Activated CD8-positive, alpha-beta T cell treated with anti-CD3 and anti-CD28 coated beads for 36 hours (primary cell): ENCODE data around the gene LAMA1. TPM values are rescaled to one million over a fixed set of nuclear protein-coding genes. Genes with fewer than 3 reads are reported as not detected.

Experiments used
- ATAC-seq: fragments of 200-7000 bp; cut with Tn5 transposase; one replicate; pipeline ENCODE4 v1.10.0; 2021; ENCODE audit warnings: mild to moderate bottlenecking, moderate library complexity
- CTCF ChIA-PET: fragments of 350-600 bp; sonication (Branson Sonifier 250); formaldehyde crosslinking; loops from one replicate; lab custom pipeline; 2021; ENCODE audit warnings: antibody characterized with exemption; lab: Charles Lee
- POLR2A ChIA-PET: fragments of 350-600 bp; sonication (Branson Sonifier 250); formaldehyde crosslinking; loops from one replicate; lab custom pipeline; 2021; ENCODE audit warnings: antibody characterized with exemption; lab: Charles Lee
- DNase-seq: peaks from one replicate; pipeline ENCODE4 v3.0.0-alpha.2; 2020
- H3K27ac Mint-ChIP-seq: one replicate; pipeline ENCODE4 v1.8.0; 2021; ENCODE audit warnings: mild to moderate bottlenecking, mixed read lengths
- H3K27me3 Mint-ChIP-seq: one replicate; pipeline ENCODE4 v1.8.0; 2021; ENCODE audit warnings: mixed read lengths
- H3K36me3 Mint-ChIP-seq: one replicate; pipeline ENCODE4 v1.8.0; 2021; ENCODE audit warnings: low read depth, mixed read lengths
- H3K4me1 Mint-ChIP-seq: one replicate; pipeline ENCODE4 v1.8.0; 2021; ENCODE audit warnings: low read depth, mixed read lengths
- H3K4me3 Mint-ChIP-seq: one replicate; pipeline ENCODE4 v1.8.0; 2021; ENCODE audit warnings: mild to moderate bottlenecking, moderate library complexity, mixed read lengths
- H3K9me3 Mint-ChIP-seq: one replicate; pipeline ENCODE4 v1.8.0; 2021; ENCODE audit warnings: mixed read lengths
- intact Hi-C: fragments of 100-400 bp; cut with micrococcal nuclease; formaldehyde crosslinking; loops from one replicate; pipeline ENCODE4 v1.10.0; 2022
- total RNA-seq, 2 experiments: library from RNA; stranded (reverse); gene quantifications; one replicate each; pipeline ENCODE4 v1.2.3, GENCODE V29; 2021
- TF ChIP-seq, protein P1 (sequence below): fragments of 200-600 bp; IDR thresholded peaks from one replicate; pipeline ENCODE4 v1.8.0; 2022; ENCODE audit warnings: antibody characterized with exemption, mild to moderate bottlenecking

LAMA1 gene
- total RNA-seq, 2 experiments from 2014 or later = not detected

DNA sequence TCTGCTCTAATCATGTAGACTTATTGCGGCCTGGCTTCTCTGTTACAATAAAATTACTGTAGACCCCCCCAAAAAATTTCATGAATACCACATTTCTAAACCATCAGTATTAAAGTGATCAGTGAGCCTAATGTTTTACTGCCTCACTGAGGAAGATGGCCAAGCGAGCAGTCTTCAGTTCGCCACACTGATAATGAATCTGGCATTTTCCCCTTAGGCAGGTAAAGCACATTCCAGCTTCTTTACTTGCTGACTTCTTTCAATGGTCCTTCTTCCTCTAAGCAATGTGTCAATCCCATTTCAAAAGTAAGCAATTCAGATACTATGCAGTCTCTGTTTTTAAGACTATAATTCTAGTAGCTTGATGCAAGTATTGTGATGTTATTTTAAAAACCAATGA lies 137.6 kb downstream of the LAMA1 start:
- ChIA-PET CTCF (no interaction called here), POLR2A (no interaction called here)
- intact Hi-C loops = loop anchor here (10.0 kb wide), 1 partner anchor 45 kb away; no protein-coding TSS in a partner anchor
- Mint-ChIP-seq H3K9me3 (no peaks in the 10 kb centered on the region), H3K27ac (no peak overlapping the region), H3K36me3 (no peaks in the 10 kb centered on the region), H3K4me3 (no peak overlapping the region), H3K27me3 (no peaks in the 10 kb centered on the region), H3K4me1 (no peaks in the 10 kb centered on the region)
- DNase-seq (no peak), ATAC-seq (no peak)
- TF ChIP-seq, protein P1, sequence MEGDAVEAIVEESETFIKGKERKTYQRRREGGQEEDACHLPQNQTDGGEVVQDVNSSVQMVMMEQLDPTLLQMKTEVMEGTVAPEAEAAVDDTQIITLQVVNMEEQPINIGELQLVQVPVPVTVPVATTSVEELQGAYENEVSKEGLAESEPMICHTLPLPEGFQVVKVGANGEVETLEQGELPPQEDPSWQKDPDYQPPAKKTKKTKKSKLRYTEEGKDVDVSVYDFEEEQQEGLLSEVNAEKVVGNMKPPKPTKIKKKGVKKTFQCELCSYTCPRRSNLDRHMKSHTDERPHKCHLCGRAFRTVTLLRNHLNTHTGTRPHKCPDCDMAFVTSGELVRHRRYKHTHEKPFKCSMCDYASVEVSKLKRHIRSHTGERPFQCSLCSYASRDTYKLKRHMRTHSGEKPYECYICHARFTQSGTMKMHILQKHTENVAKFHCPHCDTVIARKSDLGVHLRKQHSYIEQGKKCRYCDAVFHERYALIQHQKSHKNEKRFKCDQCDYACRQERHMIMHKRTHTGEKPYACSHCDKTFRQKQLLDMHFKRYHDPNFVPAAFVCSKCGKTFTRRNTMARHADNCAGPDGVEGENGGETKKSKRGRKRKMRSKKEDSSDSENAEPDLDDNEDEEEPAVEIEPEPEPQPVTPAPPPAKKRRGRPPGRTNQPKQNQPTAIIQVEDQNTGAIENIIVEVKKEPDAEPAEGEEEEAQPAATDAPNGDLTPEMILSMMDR = no peak

DNA sequence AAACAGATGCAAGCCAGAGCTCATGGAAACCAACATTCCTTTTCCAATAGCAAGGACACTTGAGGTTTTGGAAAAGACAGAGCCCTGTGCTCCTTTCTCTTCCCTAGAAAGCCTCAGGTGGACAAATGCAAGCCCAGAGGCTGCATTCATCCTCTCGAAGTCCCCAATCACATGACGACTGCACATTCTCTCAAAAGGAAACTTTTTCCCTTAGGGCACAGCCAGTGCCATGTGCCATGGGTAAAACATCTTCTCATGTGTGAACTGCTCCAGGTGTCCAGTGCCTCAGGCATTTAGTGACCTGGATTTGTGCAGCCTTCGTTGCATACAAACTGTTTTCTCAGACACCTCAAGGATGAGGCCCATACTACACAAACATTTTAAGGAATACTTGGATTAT lies 140.7 kb downstream of the LAMA1 start:
- TF ChIP-seq, protein P1 = no peak

DNA sequence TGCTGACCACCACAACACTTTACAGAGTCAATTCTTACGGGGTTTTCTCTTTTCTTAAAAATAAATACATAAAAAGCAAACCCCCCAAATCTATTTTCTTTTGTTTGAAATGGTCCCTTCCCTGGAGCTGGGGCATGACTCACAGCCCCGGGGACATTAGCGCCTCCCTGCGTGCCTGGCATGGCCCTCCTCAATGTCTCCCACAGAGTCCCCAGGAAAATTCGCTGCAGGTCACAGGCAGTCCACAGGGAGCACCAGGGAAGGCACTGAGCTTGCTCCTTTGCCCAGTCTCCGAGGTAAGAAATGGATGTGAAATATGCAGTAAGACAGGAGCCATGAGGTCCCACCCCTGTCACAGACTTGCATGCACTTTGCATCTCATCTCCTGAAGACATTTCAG lies 142.5 kb downstream of the LAMA1 start:
- intact Hi-C loops = loop anchor here (10.0 kb wide), 1 partner anchor 50 kb away; no protein-coding TSS in a partner anchor
- no peaks in the 10 kb centered on the region for H3K9me3 Mint-ChIP-seq
- no peaks in the 10 kb centered on the region for H3K27me3 Mint-ChIP-seq
- ChIA-PET CTCF (no interaction called here), POLR2A (no interaction called here)
- H3K36me3 Mint-ChIP-seq = no peaks in the 10 kb centered on the region
- H3K27ac Mint-ChIP-seq = no peak overlapping the region
- no peak overlapping the region for H3K4me3 Mint-ChIP-seq
- TF ChIP-seq, protein P1 = no peak
- H3K4me1 Mint-ChIP-seq = no peaks in the 10 kb centered on the region
- ATAC-seq (no peak), DNase-seq (no peak)

More for the DNA sequence above, 140.7 kb downstream of the LAMA1 start:
- H3K4me3 Mint-ChIP-seq = no peak overlapping the region
- intact Hi-C loops = loop anchor here (10.0 kb wide), 1 partner anchor 48 kb away; no protein-coding TSS in a partner anchor
- no peaks in the 10 kb centered on the region for H3K27me3 Mint-ChIP-seq
- POLR2A ChIA-PET = no interaction called here
- CTCF ChIA-PET = interaction anchor here (1.9 kb wide), 1 partner anchor 10 kb away, joined by 8 read pairs; no protein-coding TSS in a partner anchor
- H3K27ac Mint-ChIP-seq = no peak overlapping the region
- no peaks in the 10 kb centered on the region for H3K4me1 Mint-ChIP-seq
- no peaks in the 10 kb centered on the region for H3K9me3 Mint-ChIP-seq
- ATAC-seq (no peak), DNase-seq (no peak)
- H3K36me3 Mint-ChIP-seq = no peaks in the 10 kb centered on the region

DNA sequence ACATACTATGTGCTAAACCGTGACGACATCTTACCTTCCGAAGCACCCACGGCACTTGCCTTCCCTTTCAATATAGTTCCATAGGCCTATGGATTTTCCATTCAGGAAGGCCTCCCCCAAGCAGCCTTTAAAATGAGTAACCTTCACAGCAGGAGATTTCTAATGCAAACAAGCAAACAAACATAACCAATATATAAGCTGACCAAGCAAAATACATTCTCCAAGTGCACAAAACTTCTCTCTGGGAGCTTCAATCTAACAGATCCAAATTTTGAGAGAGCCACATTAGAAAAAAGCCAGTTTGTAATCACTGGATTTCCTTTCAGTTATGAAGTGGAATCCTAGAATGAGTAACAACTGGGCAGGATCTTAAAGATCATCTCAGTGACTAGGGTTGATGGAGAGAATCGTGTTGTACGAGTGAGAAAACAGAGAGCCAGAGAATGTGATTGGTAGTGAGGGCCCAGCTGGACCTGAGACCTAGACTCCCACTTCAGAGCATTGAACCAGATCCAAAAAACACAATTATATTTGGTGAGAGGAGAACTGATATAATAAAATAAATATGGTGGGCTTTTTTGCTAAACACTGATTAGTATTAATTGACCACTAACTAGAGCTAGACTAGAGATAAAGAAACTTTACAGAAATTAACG lies 145.6 kb downstream of the LAMA1 start:
- no peaks in the 10 kb centered on the region for H3K27me3 Mint-ChIP-seq
- ATAC-seq (no peak), DNase-seq (no peak)
- no peak overlapping the region for H3K27ac Mint-ChIP-seq
- H3K4me1 Mint-ChIP-seq = no peaks in the 10 kb centered on the region
- H3K9me3 Mint-ChIP-seq = no peaks in the 10 kb centered on the region
- no peak overlapping the region for H3K4me3 Mint-ChIP-seq
- CTCF ChIA-PET = no interaction called here
- intact Hi-C loops = loop anchor here (10.0 kb wide), 1 partner anchor 53 kb away; no protein-coding TSS in a partner anchor
- no peaks in the 10 kb centered on the region for H3K36me3 Mint-ChIP-seq
- POLR2A ChIA-PET = interaction anchor here (1.0 kb wide), 1 partner anchor 15 kb away, joined by 3 read pairs; no protein-coding TSS in a partner anchor
- TF ChIP-seq, protein P1 = no peak

DNA sequence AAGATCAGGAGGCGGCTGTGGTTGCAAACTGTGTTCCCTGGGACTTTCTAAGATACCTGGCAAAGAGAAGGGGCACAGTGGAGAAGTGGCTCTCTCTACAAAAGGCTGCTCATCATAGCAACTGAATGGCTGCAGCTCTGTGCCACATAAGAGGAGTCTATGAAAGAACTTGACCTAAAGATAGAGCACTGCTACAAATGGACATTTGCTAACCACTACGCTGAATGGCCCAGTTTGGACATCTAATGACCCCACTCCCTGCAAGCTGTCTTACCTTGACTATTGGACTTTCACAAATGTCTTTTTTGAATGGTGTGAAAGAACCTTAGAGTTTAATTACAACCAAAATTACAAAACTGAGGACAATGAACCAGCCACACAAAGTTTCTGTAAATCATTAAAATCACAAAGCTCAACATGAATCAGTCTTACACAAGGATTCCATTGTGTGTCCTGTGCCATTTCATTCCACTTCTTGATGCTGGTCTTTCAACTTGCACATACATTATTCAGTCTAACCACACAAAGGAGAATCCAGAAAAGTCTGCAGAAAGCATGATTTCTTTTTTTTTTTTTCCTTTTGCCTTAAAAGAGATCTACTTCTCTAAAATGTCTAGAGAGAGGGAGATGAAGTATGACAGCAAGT lies 154.0 kb downstream of the LAMA1 start:
- no peak overlapping the region for H3K4me3 Mint-ChIP-seq
- H3K36me3 Mint-ChIP-seq = no peaks in the 10 kb centered on the region
- ChIA-PET POLR2A (no interaction called here), CTCF (no interaction called here)
- H3K4me1 Mint-ChIP-seq = no peaks in the 10 kb centered on the region
- H3K9me3 Mint-ChIP-seq = peaks cover 2% of the 10 kb centered on the region
- DNase-seq = no peak
- H3K27me3 Mint-ChIP-seq = no peaks in the 10 kb centered on the region
- intact Hi-C loops = no loop called here
- H3K27ac Mint-ChIP-seq = no peak overlapping the region
- TF ChIP-seq, protein P1 = no peak
- no peak for ATAC-seq
